Measurements from ENCODE around the gene TBRG4.
A peak's percentile ranks its signal among the peaks of the same experiment; 100 is the strongest.

TBRG4 gene

DNA sequence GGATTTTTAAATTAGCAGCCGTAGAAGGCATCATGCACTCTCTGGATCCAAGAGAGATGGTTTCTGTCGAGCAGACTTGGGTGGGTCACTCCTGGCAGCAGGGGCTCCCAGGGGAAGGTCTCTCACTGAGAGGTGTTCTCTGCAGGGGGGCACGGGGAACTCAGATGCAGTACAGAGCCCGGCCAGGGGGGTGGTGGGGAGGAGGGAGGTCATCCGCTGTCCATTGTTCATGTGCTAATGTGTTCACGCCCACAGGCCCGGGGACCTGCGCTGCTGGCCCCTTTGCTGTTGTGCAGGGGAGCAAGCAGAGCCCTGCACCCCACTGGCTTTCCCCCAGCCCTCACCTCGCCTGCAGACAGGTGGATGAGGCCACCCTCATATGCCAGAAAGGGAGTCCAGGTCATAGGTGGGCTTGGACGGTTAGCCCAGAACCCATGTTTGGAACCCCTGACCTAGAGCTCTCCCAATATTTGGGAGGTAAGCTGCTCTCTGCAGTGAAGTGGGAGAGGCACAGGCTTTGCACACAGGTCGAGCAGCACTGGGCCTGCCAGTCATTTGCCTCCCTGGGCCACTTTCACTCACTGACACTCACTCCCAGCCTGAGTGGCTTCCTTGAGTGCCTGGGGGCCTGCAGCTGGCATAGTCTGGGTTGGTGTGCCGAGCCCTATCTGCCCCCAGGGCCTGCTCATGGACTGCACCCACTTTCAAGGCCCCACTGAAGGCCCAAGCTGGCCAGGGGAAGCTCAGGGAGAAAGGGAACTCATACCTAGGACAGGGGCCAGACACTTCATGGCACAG lies 12.6 kb upstream of the TBRG4 start:
- no peaks in the 10 kb centered on the region for H3F3A ChIP-seq (ENCODE audit: low read depth)
- peak overlapping the region; percentile 44 for H3K9ac ChIP-seq (ENCODE audit: low read depth, low read length, poor library complexity, severe bottlenecking)
- H3K4me3 ChIP-seq (ENCODE audit: low read length, poor library complexity, severe bottlenecking): no peak overlapping the region
- no peak overlapping the region for H3K4me2 ChIP-seq (ENCODE audit: low read depth, low read length, poor library complexity, severe bottlenecking)
- H3K79me2 ChIP-seq (ENCODE audit: insufficient read depth, low read length): no peaks in the 10 kb centered on the region
- no peaks in the 10 kb centered on the region for H3K36me3 ChIP-seq (ENCODE audit: insufficient read depth, low read length)
- H3K9me3 ChIP-seq (ENCODE audit: insufficient read depth, low read depth, low read length): no peaks in the 10 kb centered on the region
- H2AFZ ChIP-seq (ENCODE audit: low read length): no peak overlapping the region; the same call in 1 of the 2 replicates
- H3K27me3 ChIP-seq (ENCODE audit: insufficient read depth, low read length, poor library complexity, severe bottlenecking): no peaks in the 10 kb centered on the region
- no peak for TF ChIP-seq EZH2phosphoT487 (IDR thresholded peaks at IDR 0.05; ENCODE audit: borderline replicate concordance)
- TF ChIP-seq, protein P1, sequence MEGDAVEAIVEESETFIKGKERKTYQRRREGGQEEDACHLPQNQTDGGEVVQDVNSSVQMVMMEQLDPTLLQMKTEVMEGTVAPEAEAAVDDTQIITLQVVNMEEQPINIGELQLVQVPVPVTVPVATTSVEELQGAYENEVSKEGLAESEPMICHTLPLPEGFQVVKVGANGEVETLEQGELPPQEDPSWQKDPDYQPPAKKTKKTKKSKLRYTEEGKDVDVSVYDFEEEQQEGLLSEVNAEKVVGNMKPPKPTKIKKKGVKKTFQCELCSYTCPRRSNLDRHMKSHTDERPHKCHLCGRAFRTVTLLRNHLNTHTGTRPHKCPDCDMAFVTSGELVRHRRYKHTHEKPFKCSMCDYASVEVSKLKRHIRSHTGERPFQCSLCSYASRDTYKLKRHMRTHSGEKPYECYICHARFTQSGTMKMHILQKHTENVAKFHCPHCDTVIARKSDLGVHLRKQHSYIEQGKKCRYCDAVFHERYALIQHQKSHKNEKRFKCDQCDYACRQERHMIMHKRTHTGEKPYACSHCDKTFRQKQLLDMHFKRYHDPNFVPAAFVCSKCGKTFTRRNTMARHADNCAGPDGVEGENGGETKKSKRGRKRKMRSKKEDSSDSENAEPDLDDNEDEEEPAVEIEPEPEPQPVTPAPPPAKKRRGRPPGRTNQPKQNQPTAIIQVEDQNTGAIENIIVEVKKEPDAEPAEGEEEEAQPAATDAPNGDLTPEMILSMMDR (conservative IDR thresholded peaks at IDR 0.05; ENCODE audit: low read length): no peak
- H4K20me1 ChIP-seq (ENCODE audit: insufficient read depth, low read length, poor library complexity, severe bottlenecking): no peaks in the 10 kb centered on the region
- H3K4me1 ChIP-seq (ENCODE audit: insufficient read depth, low read length, poor library complexity, severe bottlenecking): peaks cover 5% of the 10 kb centered on the region
- H3K9me2 ChIP-seq (replicated peaks; ENCODE audit: low read depth, low read length): no peaks in the 10 kb centered on the region

DNA sequence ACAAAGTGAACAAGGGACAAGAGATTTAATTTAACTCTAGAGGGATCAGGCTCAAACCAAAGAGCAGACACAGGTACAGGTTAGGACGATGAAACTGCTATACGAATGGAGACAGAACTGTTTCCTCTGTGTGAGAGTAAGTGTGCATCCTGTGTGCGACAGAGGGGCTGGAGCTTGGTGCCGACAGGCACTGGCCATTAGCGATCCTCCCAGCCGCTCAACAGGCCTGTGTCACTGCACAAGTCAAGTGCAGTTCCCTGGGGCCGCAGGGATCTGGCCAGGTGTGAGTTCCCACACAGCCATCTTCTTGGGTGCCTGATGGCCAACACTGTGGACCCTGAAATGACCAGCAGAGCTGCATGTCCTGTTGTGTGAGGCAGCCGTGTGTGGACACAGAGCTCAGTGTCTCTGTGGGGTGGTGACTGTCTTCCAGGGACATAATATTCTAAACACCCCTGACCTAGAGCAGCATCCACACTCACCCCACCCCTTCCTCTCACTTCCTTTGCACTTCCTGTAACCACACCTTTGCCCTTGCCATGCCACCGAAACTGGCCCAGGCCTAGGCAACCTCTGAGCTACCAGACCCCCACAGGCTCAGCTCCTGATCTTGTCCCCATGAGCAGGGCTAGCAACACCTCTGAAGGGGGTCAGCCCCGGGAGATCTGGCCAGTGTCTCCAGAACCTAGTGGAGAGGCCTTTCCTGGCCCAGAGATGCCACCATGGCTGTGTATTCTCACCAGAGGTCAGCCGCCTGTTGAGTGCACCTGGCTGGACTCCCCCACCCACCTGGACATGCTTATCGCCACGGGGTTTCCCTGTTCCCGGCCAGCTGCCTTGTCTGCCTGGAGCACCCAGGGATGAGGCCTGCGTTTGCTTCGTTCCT lies 11.7 kb upstream of the TBRG4 start:
- peak overlapping the region; percentile 36 for H3K4me2 ChIP-seq (ENCODE audit: low read depth, low read length, poor library complexity, severe bottlenecking)
- H3K9me2 ChIP-seq (replicated peaks; ENCODE audit: low read depth, low read length): no peaks in the 10 kb centered on the region
- no peaks in the 10 kb centered on the region for H3F3A ChIP-seq (ENCODE audit: low read depth)
- H3K4me3 ChIP-seq (ENCODE audit: low read length, poor library complexity, severe bottlenecking): no peak overlapping the region
- no peaks in the 10 kb centered on the region for H3K9me3 ChIP-seq (ENCODE audit: insufficient read depth, low read depth, low read length)
- no peaks in the 10 kb centered on the region for H3K79me2 ChIP-seq (ENCODE audit: insufficient read depth, low read length)
- no peaks in the 10 kb centered on the region for H3K36me3 ChIP-seq (ENCODE audit: insufficient read depth, low read length)
- TF ChIP-seq, protein P1 (conservative IDR thresholded peaks at IDR 0.05; ENCODE audit: low read length): no peak
- no peak for TF ChIP-seq EZH2phosphoT487 (IDR thresholded peaks at IDR 0.05; ENCODE audit: borderline replicate concordance)
- H3K4me1 ChIP-seq (ENCODE audit: insufficient read depth, low read length, poor library complexity, severe bottlenecking): peaks cover 5% of the 10 kb centered on the region
- H2AFZ ChIP-seq (ENCODE audit: low read length): peak overlapping the region; percentile 82
- H4K20me1 ChIP-seq (ENCODE audit: insufficient read depth, low read length, poor library complexity, severe bottlenecking): no peaks in the 10 kb centered on the region
- no peaks in the 10 kb centered on the region for H3K27me3 ChIP-seq (ENCODE audit: insufficient read depth, low read length, poor library complexity, severe bottlenecking)
- peak overlapping the region; percentile 44 for H3K9ac ChIP-seq (ENCODE audit: low read depth, low read length, poor library complexity, severe bottlenecking)

DNA sequence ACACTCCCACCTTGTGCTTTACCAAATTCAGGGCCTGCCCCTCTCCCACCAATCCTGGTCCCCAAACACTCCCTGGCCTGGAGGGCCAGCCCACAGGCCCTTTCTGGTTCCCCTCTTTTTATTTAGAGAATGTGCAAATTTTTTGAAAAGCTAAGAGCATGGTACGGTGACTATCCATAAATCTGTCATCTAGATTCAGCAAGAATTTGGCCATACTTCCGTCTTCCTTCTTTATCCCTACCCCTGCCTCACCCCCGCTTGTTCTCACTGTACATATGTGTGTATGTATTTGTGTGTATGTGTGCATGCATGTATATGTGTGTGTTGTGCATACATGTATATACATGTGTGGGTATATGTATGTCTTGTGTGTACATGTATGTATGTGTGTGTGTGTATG lies 8.1 kb upstream of the TBRG4 start:
- Histone ChIP-seq H3K79me2 (ENCODE audit: insufficient read depth, low read length) (no peaks in the 10 kb centered on the region), H2AFZ (ENCODE audit: low read length) (no peak overlapping the region), H3K4me3 (ENCODE audit: low read length, poor library complexity, severe bottlenecking) (no peak overlapping the region), H3K27me3 (ENCODE audit: insufficient read depth, low read length, poor library complexity, severe bottlenecking) (no peaks in the 10 kb centered on the region), H3K36me3 (ENCODE audit: insufficient read depth, low read length) (no peaks in the 10 kb centered on the region), H3K4me1 (ENCODE audit: insufficient read depth, low read length, poor library complexity, severe bottlenecking) (peaks cover 5% of the 10 kb centered on the region), H3K9me2 (replicated peaks; ENCODE audit: low read depth, low read length) (no peaks in the 10 kb centered on the region), H3F3A (ENCODE audit: low read depth) (no peaks in the 10 kb centered on the region), H3K9me3 (ENCODE audit: insufficient read depth, low read depth, low read length) (no peaks in the 10 kb centered on the region), H4K20me1 (ENCODE audit: insufficient read depth, low read length, poor library complexity, severe bottlenecking) (no peaks in the 10 kb centered on the region), H3K4me2 (ENCODE audit: low read depth, low read length, poor library complexity, severe bottlenecking) (no peak overlapping the region), H3K9ac (ENCODE audit: low read depth, low read length, poor library complexity, severe bottlenecking) (no peak overlapping the region)
- no peak for TF ChIP-seq EZH2phosphoT487 (IDR thresholded peaks at IDR 0.05; ENCODE audit: borderline replicate concordance)
- TF ChIP-seq, protein P1 (conservative IDR thresholded peaks at IDR 0.05; ENCODE audit: low read length): no peak

All from Loucy (cell line).